ENCODE measurements around the gene DENND4A.

The DENND4A gene

GRCh38 chr15:65792138-65792987 is at the start of gene DENND4A:
DENND4A (minus strand) TSS chr15:65792293; CDS start chr15:65756450, 35,843 bp downstream.
- DNase-seq (ENCODE audit: low spot score): peak; percentile 99

GRCh38 chr15:65841121-65841930 is 49.2 kb upstream of the DENND4A start:
- no peak for DNase-seq (ENCODE audit: low spot score)

GRCh38 chr15:65839985-65840384 is 47.9 kb upstream of the DENND4A start:
- DNase-seq (ENCODE audit: low spot score): no peak

- no peak for DNase-seq (ENCODE audit: low spot score)
Observed at GRCh38 chr15:65839354-65839901, 47.3 kb upstream of the DENND4A start.

- no peak for DNase-seq (ENCODE audit: low spot score)
Observed at GRCh38 chr15:65837301-65838294, 45.5 kb upstream of the DENND4A start.

- no peak for DNase-seq (ENCODE audit: low spot score)
Observed at GRCh38 chr15:65836665-65837064, 44.6 kb upstream of the DENND4A start.

GRCh38 chr15:65835447-65835846 is 43.4 kb upstream of the DENND4A start:
- DNase-seq (ENCODE audit: low spot score): no peak

- no peak for DNase-seq (ENCODE audit: low spot score)
Observed at GRCh38 chr15:65834603-65835282, 42.6 kb upstream of the DENND4A start.

GRCh38 chr15:65833501-65834205 is 41.6 kb upstream of the DENND4A start:
- DNase-seq (ENCODE audit: low spot score): no peak

- DNase-seq (ENCODE audit: low spot score): peak; percentile 60
Observed at GRCh38 chr15:65832549-65833364, 40.7 kb upstream of the DENND4A start.

GRCh38 chr15:65829130-65829764 is 37.2 kb upstream of the DENND4A start:
- DNase-seq (ENCODE audit: low spot score): no peak

GRCh38 chr15:65828585-65828984 is 36.5 kb upstream of the DENND4A start:
- DNase-seq (ENCODE audit: low spot score): no peak

GRCh38 chr15:65827065-65827464 is 35.0 kb upstream of the DENND4A start:
- no peak for DNase-seq (ENCODE audit: low spot score)

GRCh38 chr15:65824941-65825544 is 33.0 kb upstream of the DENND4A start:
- no peak for DNase-seq (ENCODE audit: low spot score)

GRCh38 chr15:65824031-65824743 is 32.1 kb upstream of the DENND4A start:
- peak; percentile 55 for DNase-seq (ENCODE audit: low spot score)

- DNase-seq (ENCODE audit: low spot score): no peak
Observed at GRCh38 chr15:65822316-65822715, 30.2 kb upstream of the DENND4A start.

- no peak for DNase-seq (ENCODE audit: low spot score)
Observed at GRCh38 chr15:65821070-65821469, 29.0 kb upstream of the DENND4A start.

- DNase-seq (ENCODE audit: low spot score): no peak
Observed at GRCh38 chr15:65819563-65819960, 27.5 kb upstream of the DENND4A start.

Data from ecto neural progenitor cell (in vitro differentiated cells).